NCI-H345 treated with DMSO at 0.1 percent for 48 hours (cell line): ENCODE results near the gene ZSCAN26.

Source experiments
- DNase-seq: peaks from one replicate; lab custom pipeline; 2025; ENCODE audit not compliant: unreplicated experiment; lab: John Stamatoyannopoulos, UW

Gene ZSCAN26

GRCh38 chr6:28266962-28267694, at the start of gene ZSCAN26:
Gene ZSCAN26 (plus strand): TSS chr6:28267143. CDS start chr6:28271920, 4,777 bp downstream.
- peak; percentile 85 for DNase-seq

GRCh38 chr6:28217890-28218289, 49.1 kb upstream of the ZSCAN26 start:
- no peak for DNase-seq

DNA sequence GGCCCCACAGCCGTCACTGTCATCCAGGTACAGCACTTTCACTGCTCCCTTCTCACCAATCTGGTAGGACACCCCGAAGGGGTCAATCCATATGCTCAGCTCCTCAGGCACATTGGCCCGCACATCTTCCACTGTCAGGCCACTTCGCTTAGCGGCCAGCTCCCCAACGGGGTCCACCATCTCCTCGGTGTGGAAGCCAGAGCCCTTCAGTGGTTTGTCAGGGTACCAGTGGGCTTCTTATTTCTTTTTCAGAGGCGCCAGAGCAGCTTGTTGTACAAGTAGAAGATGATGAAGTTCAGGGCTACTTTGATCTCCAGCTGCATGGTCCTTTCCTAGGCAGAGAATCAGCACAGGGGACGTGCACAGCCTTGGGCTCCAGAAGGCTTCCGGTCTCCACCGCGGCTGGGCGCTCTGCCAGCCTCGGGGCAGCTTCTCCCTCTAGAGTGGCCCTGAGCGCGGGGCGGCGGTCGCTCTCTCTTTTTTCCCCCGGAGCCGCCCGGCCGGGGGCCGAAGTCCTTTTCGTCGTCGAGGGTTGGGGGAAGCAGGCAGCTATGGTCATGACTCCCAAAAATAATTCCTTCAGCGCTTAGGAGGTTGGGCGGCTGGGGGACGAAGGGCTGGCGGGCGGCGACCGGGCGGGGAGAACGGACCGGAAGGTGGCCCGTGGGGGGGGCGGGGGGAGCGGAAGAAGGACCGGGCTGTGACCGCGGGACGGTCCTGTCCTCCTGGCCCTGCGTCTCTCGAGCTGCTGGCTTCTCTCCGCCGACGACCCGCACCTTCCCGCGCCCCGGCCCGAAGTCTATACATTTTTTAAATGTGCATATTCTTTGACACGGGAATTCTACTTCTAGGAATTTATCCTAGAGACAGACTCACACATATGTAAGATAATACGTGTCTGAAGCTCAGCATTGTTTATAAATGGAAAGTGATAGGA, 48.4 kb upstream of the ZSCAN26 start:
- DNase-seq: peak; percentile 18

GRCh38 chr6:28220257-28221133, 46.4 kb upstream of the ZSCAN26 start:
- DNase-seq: no peak

DNA sequence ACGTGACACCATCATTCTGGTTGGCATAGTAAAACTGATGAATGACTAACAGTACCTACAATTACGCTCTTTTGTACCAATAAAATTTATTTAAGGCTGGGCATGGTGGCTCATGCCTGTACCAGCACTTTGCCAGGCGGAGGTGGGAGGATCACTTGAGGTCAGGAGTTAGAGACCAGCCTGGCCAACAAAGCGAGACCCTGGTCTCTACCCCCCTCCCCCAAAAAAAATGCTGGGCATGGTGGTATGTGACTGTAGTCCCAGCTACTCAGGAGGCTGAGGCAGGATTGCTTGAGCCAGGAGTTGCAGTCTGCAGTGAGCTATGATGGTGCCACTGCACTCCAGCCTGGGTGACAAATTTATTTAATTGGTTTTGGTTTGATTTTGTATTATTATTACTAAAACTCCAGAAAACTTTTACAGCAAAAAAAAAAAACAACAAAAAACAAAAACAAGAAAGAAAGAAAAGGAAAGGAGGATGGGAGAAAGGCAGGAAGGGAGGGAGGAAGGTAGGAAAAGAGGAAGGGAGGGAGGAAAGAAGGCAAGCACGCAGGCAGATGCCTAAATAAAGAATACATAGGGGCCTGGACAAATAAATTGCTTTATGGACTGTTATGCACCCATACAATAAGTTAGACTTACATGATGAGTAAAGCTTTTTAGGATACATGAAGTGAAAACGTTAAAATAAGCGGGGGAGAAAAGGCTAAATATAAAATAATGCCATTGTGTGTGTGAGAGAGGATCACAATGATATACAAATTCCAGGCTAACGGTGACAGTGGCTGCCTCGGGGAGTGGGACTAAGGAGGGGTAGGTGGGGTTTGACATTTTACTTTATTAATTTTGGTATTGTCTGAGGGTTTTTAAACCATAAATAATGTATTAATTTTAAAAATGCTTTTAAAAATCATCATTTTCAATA, 42.5 kb upstream of the ZSCAN26 start:
- DNase-seq: no peak

DNA sequence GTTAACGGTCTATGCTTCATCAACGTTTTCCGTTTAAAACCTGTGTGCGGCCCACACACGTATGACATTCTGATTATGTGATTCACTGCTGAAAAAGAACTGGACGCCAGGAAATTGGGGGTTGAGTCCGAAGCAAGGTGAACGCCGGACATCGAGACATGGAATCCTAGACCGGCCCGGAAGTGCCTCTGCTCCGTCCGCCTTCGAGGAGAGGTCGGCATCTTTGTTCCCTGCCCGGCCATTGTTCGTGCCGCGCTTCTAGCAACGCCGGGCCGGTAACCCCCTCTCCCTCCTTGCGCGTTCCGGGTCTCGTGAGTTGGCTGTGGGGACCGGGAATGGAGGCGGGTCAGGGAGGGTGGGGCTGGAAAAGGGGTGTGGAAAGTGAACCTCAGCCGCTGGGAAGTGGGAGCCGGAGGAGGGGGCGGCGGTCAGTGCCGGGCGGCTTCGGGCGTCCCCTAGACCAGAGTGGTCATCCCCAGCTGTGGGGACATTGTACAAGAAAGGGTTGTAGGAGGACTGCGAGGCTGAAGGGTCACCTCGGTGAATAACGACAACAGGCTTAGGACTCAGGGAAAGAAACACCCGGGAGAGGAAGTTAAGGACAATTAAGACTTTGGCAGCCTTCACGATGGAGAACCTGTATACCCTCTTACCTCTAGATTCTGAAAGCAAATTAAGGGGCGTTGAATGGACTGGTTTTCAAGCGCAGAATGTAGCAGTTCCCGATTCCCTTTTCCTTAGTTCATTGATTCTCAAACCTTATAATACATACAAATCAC, 41.7 kb upstream of the ZSCAN26 start, which contains the start of gene ZSCAN9:
Gene ZSCAN9 (plus strand): TSS at position 220 of the 779 bp plus-strand sequence. CDS start 1,810 bp downstream, outside the sequence.
- peak; percentile 49 for DNase-seq

GRCh38 chr6:28226460-28226859, 40.5 kb upstream of the ZSCAN26 start:
- no peak for DNase-seq

GRCh38 chr6:28232785-28233184, 34.2 kb upstream of the ZSCAN26 start:
- DNase-seq: no peak

DNA sequence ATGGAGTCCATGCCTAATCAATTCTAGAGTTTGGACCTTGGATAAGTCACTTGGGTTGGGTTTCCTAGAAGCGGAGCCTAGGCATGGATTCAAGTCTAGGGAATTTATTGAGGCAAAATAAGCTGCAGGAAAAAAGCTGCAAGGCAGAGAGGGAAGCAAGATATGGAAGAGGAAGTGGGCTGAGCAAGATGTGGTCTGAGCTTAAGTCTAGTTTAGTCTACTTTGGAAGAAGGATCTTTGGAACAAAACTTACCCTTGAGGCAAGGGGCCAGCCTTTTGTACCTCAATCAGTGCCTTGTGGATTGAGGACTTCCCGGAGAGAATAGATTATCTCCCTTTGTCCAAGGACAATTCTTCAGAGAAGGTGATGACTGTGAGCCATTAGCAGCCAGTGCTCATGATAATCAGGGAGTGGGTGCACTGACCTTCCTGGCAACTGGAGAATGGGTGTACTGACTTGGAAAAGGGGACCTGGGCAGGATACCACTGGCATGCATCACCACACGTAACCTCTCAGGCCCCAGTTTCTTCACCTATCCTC, 31.0 kb upstream of the ZSCAN26 start:
- no peak for DNase-seq

DNA sequence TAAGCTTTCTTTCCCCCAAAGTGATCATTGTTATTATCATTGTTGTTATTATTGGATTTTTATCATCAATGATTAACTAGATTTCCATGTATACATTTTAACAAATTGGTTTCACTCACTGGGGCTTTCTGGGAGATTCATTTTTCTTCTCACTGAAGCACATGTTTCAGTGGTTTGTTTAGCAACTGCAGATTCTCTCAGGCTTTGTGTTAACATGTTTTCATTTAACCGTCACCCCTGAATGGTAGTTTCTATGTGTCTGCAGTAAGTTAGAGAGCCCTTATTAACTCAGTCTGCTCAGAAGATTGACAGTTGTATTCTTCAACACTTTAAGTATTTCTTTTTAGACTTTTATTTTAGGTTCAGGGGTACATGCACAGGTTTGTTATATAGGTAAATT, 27.3 kb upstream of the ZSCAN26 start:
- no peak for DNase-seq

- no peak for DNase-seq
These were observed 26.5 kb upstream of the ZSCAN26 start for GRCh38 chr6:28240471-28240870.

DNA sequence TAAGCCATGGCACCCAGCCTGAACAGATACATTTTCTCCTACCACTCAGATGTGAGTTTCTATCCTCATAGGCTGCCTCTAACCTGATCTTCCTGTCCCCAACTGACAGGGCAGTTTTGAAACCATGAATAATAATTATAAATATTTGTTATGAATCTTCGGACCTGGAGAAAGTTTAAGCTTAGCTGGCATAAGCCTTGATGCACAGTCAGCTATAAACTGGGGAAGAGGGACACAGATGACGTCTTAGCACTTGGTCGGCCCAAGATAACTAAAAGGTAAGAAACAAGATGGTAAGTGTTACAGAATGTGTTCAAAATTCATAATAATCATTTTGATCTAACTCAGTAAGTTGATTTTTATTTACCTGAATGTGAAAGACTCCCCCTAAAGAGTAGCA, 23.0 kb upstream of the ZSCAN26 start:
- no peak for DNase-seq

GRCh38 chr6:28245206-28245941, 21.6 kb upstream of the ZSCAN26 start:
- DNase-seq: no peak

- DNase-seq: no peak
These were observed 18.0 kb upstream of the ZSCAN26 start for GRCh38 chr6:28248916-28249315.

DNA sequence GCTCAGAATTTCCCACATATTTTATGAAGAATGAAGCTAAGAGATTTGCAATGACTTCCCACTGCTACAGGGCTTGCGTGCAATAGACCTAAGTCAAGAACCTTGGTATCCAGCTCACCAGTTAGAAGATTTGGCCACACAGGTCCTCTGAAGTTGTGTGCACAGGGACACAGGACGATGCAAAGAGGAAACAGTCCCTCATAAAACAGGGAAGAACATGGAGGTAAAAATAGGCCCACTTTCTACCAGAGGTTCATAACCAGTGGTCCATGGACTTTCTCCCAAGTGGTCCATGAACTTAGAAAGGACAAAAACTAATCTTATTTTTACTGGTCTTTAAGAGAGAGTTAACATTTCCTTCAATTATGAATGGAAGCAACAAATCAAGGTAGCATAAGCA, 16.2 kb upstream of the ZSCAN26 start:
- no peak for DNase-seq

- DNase-seq: no peak
These were observed 15.3 kb upstream of the ZSCAN26 start for GRCh38 chr6:28251661-28252008.

- peak; percentile 54 for DNase-seq
These were observed 14.7 kb upstream of the ZSCAN26 start, which contains the start of gene ZKSCAN4 for GRCh38 chr6:28252009-28252975. Gene ZKSCAN4 (minus strand): TSS chr6:28252269. CDS start chr6:28251980, 289 bp downstream.
